ENCODE data around the gene CCL22. TPM values are rescaled to one million over a fixed set of nuclear protein-coding genes. Genes with fewer than 3 reads are reported as not detected.
"Not testable (repeated sequence)": the region's sequence is repeated elsewhere in the genome, so short reads cannot be mapped to it uniquely, and the experiment has no call there.

The CCL22 gene
- polyA plus RNA-seq, 4 donors: 0.06 to 0.16 (median 0.12) TPM; not detected in 1

DNA sequence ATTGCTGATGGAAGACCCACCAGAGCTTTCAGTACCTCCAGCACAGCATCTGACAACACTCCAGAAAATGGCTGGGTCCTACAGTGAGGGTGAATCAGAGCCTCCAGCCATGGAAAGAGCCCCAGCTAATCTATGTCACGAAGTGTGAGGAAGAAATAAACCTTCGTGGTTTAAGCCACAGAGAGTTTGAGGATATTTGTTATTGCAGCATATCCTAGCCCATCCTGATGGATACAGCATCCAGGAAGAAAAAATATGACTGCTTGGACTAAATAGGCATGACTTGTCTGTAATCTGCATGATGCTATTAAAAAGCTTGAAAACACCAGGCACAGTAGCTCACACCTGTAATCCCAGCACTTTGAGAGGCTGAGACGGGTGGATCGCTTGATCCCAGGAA, 32.7 kb downstream of the CCL22 start:
- no peak for DNase-seq (ENCODE audit: low read depth in 4 of 4, low spot score in 3 of 4)

DNA sequence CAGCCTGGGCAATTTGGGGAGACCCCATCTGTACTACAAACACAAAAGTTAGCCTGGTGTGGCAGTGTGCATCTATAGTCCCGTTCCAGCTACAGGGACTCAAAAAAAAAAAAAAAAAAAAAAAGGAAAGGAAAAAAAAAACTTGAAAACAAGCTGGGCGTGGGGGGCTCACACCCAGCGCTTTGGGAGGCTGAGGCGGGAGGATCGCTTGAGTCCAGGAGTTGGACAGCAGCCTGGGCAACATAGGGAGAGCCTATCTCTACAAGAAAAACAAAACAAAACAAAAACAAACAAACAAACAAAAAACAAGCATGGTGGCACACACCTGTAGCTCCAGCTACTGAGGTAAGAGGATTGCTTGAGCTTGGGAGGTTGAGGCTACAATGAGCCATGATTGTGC, 33.1 kb downstream of the CCL22 start:
- no peak for DNase-seq (ENCODE audit: low read depth in 4 of 4, low spot score in 3 of 4)

DNA sequence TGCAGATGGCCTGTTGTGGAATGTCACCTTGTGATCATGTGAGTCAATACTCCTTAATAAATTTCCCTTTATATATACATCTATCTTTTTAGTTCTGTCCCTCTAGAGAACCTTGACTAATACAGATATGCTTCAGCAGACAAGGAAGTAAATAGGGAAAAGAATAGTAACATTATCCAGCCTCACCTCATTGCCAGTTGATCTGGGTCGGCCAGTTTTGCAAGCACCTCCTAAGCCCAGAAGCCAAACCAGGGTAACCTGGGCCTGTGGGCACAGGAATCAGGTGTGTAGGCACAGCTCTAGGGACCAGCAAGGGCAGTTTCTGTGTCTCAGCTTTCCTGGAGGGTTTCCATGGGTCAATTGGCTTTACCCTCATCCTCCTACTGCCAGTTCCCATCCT, 34.1 kb downstream of the CCL22 start:
- no peak for DNase-seq (ENCODE audit: low read depth in 4 of 4, low spot score in 3 of 4)

DNA sequence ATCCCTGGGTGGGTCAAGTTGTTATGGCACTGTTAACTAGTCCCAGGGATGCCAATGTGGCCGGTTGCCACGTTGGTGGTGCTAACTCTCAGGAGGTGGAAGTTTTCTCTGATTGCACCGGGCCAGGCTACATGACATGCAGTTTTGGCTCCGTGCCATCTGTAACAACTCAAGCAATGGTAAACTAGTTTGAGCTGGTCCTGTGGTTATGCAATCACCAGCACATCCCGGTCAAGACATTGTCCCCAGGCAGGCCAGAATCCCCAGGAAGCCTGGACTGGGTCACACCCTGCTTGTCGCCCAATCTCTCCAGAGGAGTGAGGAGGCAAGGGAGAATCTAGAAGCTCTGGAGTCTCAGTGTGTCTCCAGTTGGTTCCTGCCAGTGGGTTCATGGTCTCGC, 35.9 kb downstream of the CCL22 start:
- DNase-seq (ENCODE audit: low read depth in 4 of 4, low spot score in 3 of 4): no peak

DNA sequence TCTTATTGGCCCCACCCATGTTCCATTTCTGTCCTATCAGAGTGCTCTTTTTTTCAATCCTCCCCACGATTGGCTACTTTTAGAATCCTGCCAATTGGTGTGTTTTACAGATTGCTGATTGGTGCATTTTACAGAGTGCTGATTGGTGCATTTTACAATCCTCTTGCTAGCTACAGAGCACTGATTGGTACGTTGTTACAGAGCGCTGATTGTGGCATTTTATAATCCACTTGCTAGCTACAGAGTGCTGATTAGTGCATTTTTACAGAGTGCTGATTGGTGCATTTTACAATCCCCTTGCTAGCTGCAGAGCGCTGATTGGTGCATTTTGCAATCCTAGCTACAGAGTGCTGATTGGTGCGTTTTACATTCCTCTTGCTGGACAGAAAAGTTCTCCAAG, 36.4 kb downstream of the CCL22 start:
- no peak for DNase-seq (ENCODE audit: low read depth in 4 of 4, low spot score in 3 of 4)

DNA sequence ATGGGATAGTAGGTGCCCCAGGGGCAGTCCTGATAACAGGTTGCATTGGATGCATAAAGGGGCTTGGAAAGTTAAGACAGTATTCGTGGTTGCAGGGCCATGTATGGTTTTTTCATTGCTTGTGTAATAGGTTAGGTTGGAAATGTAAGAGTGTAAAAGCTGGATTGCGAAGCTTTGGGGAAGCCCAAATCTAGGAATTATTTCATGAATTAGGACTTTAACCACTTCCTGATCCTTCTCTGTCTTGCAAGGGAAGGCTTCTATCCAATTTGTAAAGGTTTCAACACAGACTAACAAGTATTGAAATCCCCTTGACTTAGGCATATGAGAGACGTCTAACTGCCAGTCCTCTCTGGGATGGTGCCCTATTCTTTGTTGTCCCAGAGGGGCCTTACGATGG, 38.2 kb downstream of the CCL22 start:
- no peak for DNase-seq (ENCODE audit: low read depth in 4 of 4, low spot score in 3 of 4)

DNA sequence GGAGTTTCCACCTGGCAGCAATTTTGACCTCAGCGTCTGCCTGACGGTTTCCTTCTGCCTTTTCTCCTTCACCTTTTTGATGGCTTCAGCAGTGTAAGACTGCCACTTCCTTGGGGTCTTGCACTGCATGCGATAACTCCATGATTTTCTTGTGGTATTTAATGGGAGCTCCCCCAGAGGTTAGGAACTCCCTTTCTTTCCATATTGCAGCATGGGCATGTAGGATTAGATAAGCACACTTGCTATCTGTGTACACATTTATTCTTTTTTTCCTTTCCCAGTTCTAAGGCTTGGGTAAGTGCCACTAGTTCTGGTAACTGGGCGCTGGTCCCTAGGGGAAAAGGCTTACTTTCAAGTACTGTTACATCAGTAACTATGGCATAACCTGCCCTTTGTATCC, 38.9 kb downstream of the CCL22 start:
- not testable (repeated sequence) for DNase-seq (ENCODE audit: low read depth in 4 of 4, low spot score in 3 of 4)

DNA sequence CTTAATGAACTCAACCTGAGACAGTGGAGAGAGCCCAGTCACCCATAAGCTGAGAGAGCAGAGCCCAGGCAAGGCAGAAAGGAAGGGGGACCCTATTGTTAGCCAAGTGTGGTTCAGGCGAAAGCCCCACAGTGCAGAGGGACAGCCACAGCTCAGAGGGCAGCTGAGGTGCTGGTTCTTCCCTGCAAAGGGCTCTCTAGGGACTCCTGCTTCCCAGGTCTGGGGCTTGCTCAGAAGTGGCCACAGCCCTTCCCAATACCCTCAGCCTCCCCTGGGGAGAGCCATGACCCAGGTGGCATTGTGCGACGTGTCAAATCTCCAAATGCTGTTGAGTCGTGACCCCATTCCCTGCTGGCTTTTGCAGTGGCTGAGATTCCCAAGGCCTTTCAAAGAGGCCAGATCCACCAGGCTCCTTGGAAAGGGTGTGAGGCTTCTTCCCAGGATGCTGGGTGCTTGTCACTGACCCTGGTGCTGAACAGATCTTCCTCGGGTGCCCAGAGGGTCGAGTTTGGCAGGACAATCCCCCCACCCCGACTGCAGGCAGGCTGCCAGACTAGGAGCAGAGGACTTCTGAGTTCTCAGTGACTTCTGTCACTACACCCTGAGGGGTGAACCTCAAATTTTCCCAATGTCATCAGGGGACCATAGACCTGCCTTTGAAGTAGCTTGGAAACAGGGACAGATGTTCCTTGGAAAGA, 43.5 kb downstream of the CCL22 start:
- DNase-seq (ENCODE audit: low read depth in 4 of 4, low spot score in 3 of 4): no peak

DNA sequence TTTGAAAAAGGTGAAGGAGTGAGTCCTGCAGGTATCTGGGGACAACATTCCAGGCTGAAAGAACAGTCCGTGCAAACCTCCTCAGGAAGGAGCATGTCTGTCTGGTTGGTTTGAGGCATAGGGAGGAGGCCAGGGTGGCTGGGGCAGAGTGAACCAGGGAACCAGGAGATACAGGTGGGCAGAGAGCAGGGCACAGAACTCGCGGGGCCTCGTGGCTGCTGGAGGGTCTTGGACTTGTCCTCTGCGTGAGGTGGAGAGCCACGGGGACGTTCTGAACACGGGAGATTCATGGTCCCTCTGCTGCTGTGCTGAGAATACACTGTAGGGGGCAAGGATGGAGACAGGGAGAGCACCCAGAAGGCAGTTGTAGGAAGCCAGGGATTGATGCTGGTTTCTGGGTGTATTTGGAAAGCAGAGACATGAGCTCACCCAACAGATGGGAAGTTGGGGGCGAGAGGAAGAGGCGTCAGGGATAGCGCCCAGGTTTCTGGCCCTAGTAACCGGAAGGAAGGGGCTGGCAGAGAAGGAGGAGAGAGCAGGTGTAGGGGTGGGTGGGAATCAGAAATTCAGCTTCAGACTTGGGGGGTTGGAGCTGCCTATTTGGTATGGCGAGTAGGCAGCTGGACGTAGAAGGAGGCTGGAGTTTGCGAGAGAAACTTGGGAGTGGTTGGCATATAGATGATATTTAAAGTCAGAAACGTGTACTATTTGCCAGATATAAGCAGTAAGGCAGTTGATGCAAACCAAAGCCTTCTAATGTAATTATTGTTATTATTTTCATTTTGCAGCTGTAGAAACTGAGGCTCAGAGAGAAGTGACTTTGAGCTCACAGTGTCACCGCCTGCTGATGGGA, 45.6 kb downstream of the CCL22 start, which contains the start of gene CCL17:
Gene CCL17 (plus strand): TSS at position 803 of the 853 bp plus-strand sequence. CDS start 9,166 bp downstream, outside the sequence.
- no peak for DNase-seq (ENCODE audit: low read depth in 4 of 4, low spot score in 3 of 4)

DNA sequence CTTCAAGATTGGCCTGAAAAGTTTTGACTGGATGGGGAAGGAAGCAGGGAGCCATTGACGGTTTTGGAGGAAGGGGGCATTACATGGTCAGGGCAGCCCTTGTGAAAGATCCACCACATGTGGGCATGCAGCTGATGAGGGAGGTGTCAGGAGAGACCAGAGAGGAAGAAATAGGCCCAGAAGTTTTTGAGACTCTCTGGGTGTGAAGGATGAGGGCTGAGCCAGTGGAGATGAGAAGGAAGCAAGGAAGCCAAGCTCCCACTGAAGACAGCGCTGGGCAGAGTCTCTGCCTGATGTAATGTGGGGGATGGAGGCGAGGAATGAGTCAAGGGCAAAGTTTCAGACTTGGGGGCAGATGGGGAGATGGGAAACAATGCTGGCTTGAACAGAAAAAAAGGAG, 46.5 kb downstream of the CCL22 start:
- DNase-seq (ENCODE audit: low read depth in 4 of 4, low spot score in 3 of 4): no peak

DNA sequence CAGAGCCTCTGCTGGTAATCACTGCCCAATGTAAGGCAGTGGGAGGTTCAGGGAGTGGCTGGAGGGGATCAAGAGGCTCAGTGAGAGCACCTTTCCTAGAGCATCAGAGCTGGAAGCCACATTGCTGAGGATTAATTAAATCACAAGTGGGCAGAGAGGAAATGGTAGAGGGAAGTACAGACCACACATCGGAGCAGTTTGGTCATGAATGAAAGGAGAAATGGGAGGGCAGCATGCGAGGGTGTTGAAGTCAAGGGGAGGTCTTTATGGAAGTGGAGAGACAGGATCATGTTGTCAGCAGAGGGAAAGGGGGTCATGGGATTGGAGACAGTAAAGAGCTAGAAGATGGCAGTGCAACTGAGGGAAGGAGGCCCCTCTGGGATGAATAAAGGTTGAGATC, 48.3 kb downstream of the CCL22 start:
- DNase-seq (ENCODE audit: low read depth in 4 of 4, low spot score in 3 of 4): no peak

DNA sequence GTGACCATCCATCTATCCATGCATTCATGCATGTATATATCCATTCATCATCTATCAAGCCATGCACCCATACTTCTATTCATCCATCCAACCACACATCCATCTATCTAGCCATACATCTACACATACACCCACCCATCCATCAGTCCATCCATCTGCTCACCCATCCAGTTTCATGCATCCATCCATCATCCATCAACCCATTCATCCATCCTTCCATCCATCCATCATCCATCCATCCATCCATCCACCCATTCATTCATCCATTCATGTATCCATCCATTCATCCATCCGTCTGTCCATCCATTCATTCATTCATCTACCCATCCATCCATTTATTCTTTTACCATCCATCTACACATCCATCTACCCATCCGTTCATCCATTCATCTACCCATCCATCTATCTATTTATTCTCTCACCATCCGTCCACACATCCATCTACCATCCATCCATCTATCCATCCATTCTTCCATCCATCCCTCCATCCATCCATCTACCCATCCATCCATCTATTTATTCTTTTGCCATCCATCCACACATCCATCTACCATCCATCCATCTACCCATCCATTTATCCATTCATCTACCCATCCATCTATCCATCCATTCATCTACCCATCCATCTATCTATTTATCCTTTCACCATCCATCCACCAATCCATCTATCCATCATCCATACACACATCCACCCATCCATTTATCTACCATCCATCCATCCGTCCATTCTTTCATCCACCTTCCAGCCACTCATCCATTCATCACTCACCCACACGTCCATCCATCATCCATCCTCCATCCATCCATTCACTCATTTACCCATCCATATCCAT, 49.2 kb downstream of the CCL22 start:
- DNase-seq (ENCODE audit: low read depth in 4 of 4, low spot score in 3 of 4): no peak

DNA sequence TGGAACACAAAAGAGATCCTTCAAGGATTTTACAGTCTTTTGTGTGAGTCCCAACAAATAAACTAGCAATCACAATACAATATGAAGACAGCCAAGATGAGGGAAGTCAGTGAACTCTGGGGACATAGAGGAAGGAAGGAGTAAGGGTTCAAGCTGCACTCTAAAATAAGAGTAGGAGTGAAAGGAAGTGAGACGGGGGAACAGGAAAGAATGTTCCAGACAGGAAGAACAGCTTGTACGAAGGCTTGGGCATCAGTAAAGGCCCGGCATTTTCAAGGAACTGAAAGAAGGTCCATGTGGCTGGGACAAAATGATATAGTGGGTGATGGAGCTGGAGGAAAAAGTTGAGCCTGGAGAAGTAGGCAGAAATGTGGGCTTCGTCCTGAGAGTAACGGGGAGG, 50.5 kb downstream of the CCL22 start:
- no peak for DNase-seq (ENCODE audit: low read depth in 4 of 4, low spot score in 3 of 4)

DNA sequence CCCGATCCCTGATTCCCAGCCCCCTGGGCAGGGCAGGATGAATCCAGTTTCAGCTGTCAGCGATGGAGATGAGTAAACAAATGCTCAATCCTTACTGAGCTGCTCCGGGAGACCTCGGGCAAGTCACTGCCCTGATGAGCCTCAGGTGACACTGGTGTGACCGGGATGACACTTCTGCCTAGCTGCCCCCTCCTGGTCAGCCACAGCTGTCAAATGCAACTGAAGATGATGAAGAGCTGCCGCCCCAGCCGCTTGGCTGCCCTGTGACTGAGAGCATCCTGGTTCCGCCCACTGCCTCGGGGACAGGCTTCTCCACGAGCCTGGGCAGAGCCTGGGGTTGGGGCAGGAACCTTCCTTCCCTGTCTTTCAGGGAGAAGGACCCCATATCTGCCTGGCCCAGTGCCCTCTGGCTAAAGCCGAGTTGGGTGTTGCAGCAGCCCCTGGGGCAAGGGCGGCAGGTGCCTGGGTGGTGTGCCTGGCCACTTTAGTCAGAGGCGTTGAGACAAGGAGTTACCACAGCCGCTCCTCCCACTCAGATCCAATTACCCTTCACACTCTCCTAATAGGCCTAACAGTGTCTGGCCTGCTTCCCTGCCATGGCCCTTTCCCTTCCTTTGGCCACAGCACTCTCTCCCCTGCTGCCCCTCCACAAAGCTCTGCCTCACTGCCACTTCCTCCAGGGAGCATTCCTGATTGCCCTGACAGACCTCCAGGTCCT, 51.4 kb downstream of the CCL22 start:
- DNase-seq (ENCODE audit: low read depth in 4 of 4, low spot score in 3 of 4): no peak

DNA sequence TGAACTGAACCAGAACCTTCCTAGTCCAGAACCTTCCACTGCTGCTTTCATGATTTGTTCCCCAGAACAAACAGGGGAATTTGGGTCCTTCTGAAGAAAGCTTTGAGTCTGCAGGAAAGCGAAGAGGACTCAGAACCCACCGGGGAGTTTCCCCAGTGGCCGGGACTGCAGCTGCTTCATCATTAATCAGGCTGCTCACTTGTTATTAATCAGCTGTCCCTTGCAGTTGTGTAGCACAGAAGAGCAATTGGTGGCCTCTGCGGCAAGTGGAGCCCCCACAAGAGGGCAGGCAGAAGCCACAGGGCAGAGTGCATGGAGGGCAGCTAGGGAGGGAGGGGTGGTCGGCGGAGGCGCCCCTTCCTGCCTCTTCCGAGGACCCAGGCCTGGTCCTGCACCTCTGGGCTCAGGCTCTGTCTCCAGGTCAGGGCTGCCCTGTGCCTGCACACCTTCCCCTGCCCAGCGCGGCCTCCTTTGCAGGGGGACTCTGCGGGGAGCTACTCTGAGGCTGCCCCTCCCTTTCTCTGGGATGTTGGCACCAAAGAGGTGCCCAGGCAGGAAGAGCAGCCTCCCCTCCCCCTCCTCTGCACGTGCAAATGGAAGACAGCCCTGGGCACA, 52.9 kb downstream of the CCL22 start:
- DNase-seq (ENCODE audit: low read depth in 4 of 4, low spot score in 3 of 4): no peak

DNA sequence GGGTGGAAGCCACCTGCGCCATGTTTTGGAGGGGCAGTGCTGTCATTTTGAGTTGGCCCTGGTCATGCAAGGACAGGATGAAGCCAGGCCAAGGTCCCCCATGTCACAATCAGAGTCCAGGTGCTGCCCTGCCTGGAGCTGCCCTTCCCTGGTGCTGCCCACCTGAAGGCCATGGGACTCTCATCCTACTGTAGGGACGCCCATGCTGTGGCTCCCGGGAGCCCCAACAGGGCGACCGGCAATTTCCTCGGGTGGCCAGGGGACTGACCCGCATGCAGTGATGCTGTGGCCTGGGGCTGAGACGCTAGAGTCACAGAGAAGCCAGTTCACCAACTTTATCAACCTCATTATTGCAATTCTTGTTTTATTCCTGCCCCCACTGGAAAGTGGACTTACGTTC, 54.0 kb downstream of the CCL22 start:
- no peak for DNase-seq (ENCODE audit: low read depth in 4 of 4, low spot score in 3 of 4)

DNA sequence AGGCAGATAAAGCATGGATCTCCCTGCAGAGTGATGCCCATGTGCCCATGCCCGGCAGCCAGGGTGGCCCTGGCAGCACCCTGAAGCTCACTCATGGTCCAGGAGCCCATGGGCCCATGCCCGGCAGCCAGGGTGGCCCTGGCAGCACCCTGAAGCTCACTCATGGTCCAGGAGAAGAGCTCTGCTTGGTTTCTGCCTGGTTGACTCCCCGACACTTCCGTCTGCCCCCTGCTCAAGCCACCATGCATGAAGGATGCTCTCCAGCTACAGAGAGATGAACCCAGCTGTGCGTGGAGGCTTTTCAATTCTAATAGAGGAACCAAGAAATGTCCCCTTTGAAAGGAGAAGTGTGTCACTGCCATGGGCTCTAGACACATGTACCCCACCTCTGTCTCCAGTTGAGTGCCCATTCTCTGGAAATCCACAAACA, 54.7 kb downstream of the CCL22 start:
- no peak for DNase-seq (ENCODE audit: low read depth in 4 of 4, low spot score in 3 of 4)

DNA sequence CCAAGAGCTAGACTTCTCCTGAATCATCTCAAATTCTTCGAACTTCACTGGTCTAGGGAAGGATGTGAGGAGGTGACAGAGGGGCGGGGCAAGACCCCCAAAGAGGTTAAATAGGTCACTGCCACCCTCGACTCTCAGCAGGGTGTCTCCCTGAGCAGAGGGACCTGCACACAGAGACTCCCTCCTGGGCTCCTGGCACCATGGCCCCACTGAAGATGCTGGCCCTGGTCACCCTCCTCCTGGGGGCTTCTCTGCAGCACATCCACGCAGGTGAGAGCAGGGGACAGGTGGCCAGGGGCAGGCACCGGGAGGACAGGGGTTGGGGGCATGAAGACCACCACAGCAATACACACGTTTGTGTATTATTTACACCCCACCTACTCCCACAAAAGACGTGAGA, 55.1 kb downstream of the CCL22 start:
- no peak for DNase-seq (ENCODE audit: low read depth in 4 of 4, low spot score in 3 of 4)

Data from right renal pelvis (tissue), 4 donors.